Endothelial cell (in vitro differentiated cells): ENCODE results near the gene DLGAP1. TPM values are rescaled to one million over a fixed set of nuclear protein-coding genes. Genes with fewer than 3 reads are reported as not detected.

Experiments used
- DNase-seq: peaks from one replicate; pipeline ENCODE4 v3.0.0; 2021; ENCODE audit warnings: low spot score
- H3K27ac Mint-ChIP-seq: one replicate; pipeline ENCODE4 v1.8.0; 2021; ENCODE audit warnings: mixed read lengths, inconsistent platforms; ENCODE audit not compliant: unreplicated experiment
- H3K27me3 Mint-ChIP-seq: one replicate; pipeline ENCODE4 v1.8.0; 2021; ENCODE audit warnings: mild to moderate bottlenecking, moderate library complexity, mixed read lengths, inconsistent platforms; ENCODE audit not compliant: unreplicated experiment
- H3K36me3 Mint-ChIP-seq: one replicate; pipeline ENCODE4 v1.8.0; 2021; ENCODE audit warnings: mild to moderate bottlenecking, low read depth, mixed read lengths, inconsistent platforms; ENCODE audit not compliant: unreplicated experiment
- H3K4me1 Mint-ChIP-seq: one replicate; pipeline ENCODE4 v1.8.0; 2021; ENCODE audit warnings: mild to moderate bottlenecking, mixed read lengths, inconsistent platforms; ENCODE audit not compliant: unreplicated experiment
- H3K4me3 Mint-ChIP-seq: one replicate; pipeline ENCODE4 v1.8.0; 2021; ENCODE audit warnings: mild to moderate bottlenecking, mixed read lengths, inconsistent platforms; ENCODE audit not compliant: unreplicated experiment
- H3K9me3 Mint-ChIP-seq: one replicate; pipeline ENCODE4 v1.8.0; 2021; ENCODE audit warnings: mixed read lengths, inconsistent platforms; ENCODE audit not compliant: unreplicated experiment
- CTCF ChIP-seq: fragments of 200-600 bp; sonication (generic); IDR thresholded peaks from one replicate; pipeline ENCODE4 v1.5.0; 2021; ENCODE audit warnings: antibody characterized with exemption; ENCODE audit not compliant: unreplicated experiment
- total RNA-seq: library from RNA; stranded (reverse); fragmentation: NEBNext Ultra II Directional; extraction: Animal tissue kit (Norgen Biotek cat#: 25700); gene quantifications from one replicate; pipeline ENCODE4 v1.2.1, GENCODE V29; 2021; ENCODE audit not compliant: unreplicated experiment

Gene DLGAP1
- total RNA-seq, 1 donor from 2014 or later: 1.8 TPM

GRCh38 chr18:4399929-4400328, 55.2 kb downstream of the DLGAP1 start:
- DNase-seq: no peak
- Mint-ChIP-seq H3K36me3 (no peaks in the 10 kb centered on the region), H3K4me3 (no peak overlapping the region), H3K4me1 (no peaks in the 10 kb centered on the region), H3K27ac (no peak overlapping the region), H3K9me3 (no peaks in the 10 kb centered on the region), H3K27me3 (no peaks in the 10 kb centered on the region)
- TF ChIP-seq CTCF: no peak

- H3K9me3 Mint-ChIP-seq: no peaks in the 10 kb centered on the region
- no peaks in the 10 kb centered on the region for H3K4me1 Mint-ChIP-seq
- no peak overlapping the region for H3K4me3 Mint-ChIP-seq
- H3K36me3 Mint-ChIP-seq: no peaks in the 10 kb centered on the region
- no peak overlapping the region for H3K27ac Mint-ChIP-seq
- no peak for TF ChIP-seq CTCF
- no peaks in the 10 kb centered on the region for H3K27me3 Mint-ChIP-seq
- no peak for DNase-seq
Measured at GRCh38 chr18:4394700-4395099, 60.4 kb downstream of the DLGAP1 start.

GRCh38 chr18:4391859-4392258, 63.2 kb downstream of the DLGAP1 start:
- DNase-seq: no peak
- H3K4me1 Mint-ChIP-seq: no peaks in the 10 kb centered on the region
- H3K4me3 Mint-ChIP-seq: no peak overlapping the region
- no peak overlapping the region for H3K27ac Mint-ChIP-seq
- H3K9me3 Mint-ChIP-seq: no peaks in the 10 kb centered on the region
- H3K27me3 Mint-ChIP-seq: no peaks in the 10 kb centered on the region
- TF ChIP-seq CTCF: no peak
- H3K36me3 Mint-ChIP-seq: no peaks in the 10 kb centered on the region

- no peaks in the 10 kb centered on the region for H3K9me3 Mint-ChIP-seq
- H3K36me3 Mint-ChIP-seq: no peaks in the 10 kb centered on the region
- H3K27ac Mint-ChIP-seq: no peak overlapping the region
- no peaks in the 10 kb centered on the region for H3K27me3 Mint-ChIP-seq
- TF ChIP-seq CTCF: no peak
- no peaks in the 10 kb centered on the region for H3K4me1 Mint-ChIP-seq
- no peak for DNase-seq
- no peak overlapping the region for H3K4me3 Mint-ChIP-seq
Measured at GRCh38 chr18:4385876-4386275, 69.2 kb downstream of the DLGAP1 start.

GRCh38 chr18:4384932-4385331, 70.2 kb downstream of the DLGAP1 start:
- no peaks in the 10 kb centered on the region for H3K36me3 Mint-ChIP-seq
- H3K4me1 Mint-ChIP-seq: no peaks in the 10 kb centered on the region
- H3K27me3 Mint-ChIP-seq: no peaks in the 10 kb centered on the region
- no peak overlapping the region for H3K4me3 Mint-ChIP-seq
- H3K9me3 Mint-ChIP-seq: no peaks in the 10 kb centered on the region
- no peak for TF ChIP-seq CTCF
- DNase-seq: no peak
- no peak overlapping the region for H3K27ac Mint-ChIP-seq
